ENCODE data around the gene TMEM232. TPM values are rescaled to one million over a fixed set of nuclear protein-coding genes. Genes with fewer than 3 reads are reported as not detected.

Gene TMEM232
- total RNA-seq, 2 experiments from 2014 or later = 1.5 to 2.9 TPM

DNA sequence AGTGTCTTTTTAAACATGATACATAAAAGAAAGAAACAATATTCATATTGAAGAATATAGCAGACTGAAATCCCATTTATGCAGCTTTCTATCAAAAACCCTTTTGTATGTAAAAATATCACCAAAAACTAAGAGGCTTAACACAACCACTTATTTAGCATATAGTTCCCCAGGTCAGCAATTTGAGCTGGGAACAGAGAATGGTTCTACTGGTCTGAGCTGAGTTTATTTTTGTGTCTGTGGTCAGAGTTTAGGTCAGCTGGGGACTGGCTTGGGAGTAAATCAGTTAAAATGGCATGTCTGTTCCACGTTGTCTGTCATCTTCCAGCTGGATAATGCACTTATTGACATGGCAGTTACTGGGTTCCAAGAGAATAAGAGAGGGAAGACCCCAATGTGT, 165.0 kb downstream of the TMEM232 start:
- Histone ChIP-seq H3K27ac (ENCODE audit: low read depth, low read length, poor library complexity, severe bottlenecking) (no peak overlapping the region), H3K36me3 (ENCODE audit: insufficient read depth, low read length) (no peaks in the 10 kb centered on the region), H3K79me2 (ENCODE audit: insufficient read depth, low read depth, low read length) (no peaks in the 10 kb centered on the region), H3K4me3 (ENCODE audit: low read depth, low read length, poor library complexity, severe bottlenecking) (no peak overlapping the region), H4K20me1 (ENCODE audit: insufficient read depth, low read length) (no peaks in the 10 kb centered on the region), H3K4me2 (ENCODE audit: low read length) (no peak overlapping the region), H3K4me1 (ENCODE audit: insufficient read depth, low read length, poor library complexity, severe bottlenecking) (no peaks in the 10 kb centered on the region), H3K9me3 (ENCODE audit: low read length) (no peaks in the 10 kb centered on the region), H2AFZ (ENCODE audit: low read length) (no peak overlapping the region), H3K9me2 (ENCODE audit: insufficient read depth, low read length) (no peaks in the 10 kb centered on the region)
- TF ChIP-seq, protein P1, sequence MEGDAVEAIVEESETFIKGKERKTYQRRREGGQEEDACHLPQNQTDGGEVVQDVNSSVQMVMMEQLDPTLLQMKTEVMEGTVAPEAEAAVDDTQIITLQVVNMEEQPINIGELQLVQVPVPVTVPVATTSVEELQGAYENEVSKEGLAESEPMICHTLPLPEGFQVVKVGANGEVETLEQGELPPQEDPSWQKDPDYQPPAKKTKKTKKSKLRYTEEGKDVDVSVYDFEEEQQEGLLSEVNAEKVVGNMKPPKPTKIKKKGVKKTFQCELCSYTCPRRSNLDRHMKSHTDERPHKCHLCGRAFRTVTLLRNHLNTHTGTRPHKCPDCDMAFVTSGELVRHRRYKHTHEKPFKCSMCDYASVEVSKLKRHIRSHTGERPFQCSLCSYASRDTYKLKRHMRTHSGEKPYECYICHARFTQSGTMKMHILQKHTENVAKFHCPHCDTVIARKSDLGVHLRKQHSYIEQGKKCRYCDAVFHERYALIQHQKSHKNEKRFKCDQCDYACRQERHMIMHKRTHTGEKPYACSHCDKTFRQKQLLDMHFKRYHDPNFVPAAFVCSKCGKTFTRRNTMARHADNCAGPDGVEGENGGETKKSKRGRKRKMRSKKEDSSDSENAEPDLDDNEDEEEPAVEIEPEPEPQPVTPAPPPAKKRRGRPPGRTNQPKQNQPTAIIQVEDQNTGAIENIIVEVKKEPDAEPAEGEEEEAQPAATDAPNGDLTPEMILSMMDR (conservative IDR thresholded peaks at IDR 0.05; ENCODE audit: low read length) = no peak
- TF ChIP-seq EZH2phosphoT487 (IDR thresholded peaks at IDR 0.05; ENCODE audit: borderline replicate concordance, low read depth, low read length) = no peak
- intact Hi-C loops (cut with micrococcal nuclease; ENCODE audit: unreplicated experiment) = no loop called here
- ChIA-PET POLR2A (interaction anchor here (1.2 kb wide), 1 partner anchor 10 kb away, joined by 4 read pairs; no protein-coding TSS in a partner anchor), CTCF (ENCODE audit: unreplicated experiment) (no interaction called here)
- DNase-seq (ENCODE audit: low spot score) = no peak
- BruUV-seq (replicated peaks) = no TSS peak

- TF ChIP-seq, protein P1 (conservative IDR thresholded peaks at IDR 0.05; ENCODE audit: low read length) = no peak
- no peak for TF ChIP-seq EZH2phosphoT487 (IDR thresholded peaks at IDR 0.05; ENCODE audit: borderline replicate concordance, low read depth, low read length)
- POLR2A ChIA-PET = interaction anchor here (0.7 kb wide), 1 partner anchor 770 kb away, joined by 4 read pairs; no protein-coding TSS in a partner anchor
- Histone ChIP-seq H3K4me1 (ENCODE audit: insufficient read depth, low read length, poor library complexity, severe bottlenecking) (no peaks in the 10 kb centered on the region), H3K27ac (ENCODE audit: low read depth, low read length, poor library complexity, severe bottlenecking) (no peak overlapping the region), H3K4me2 (ENCODE audit: low read length) (no peak overlapping the region), H3K4me3 (ENCODE audit: low read depth, low read length, poor library complexity, severe bottlenecking) (no peak overlapping the region), H3K79me2 (ENCODE audit: insufficient read depth, low read depth, low read length) (no peaks in the 10 kb centered on the region), H3K9me2 (ENCODE audit: insufficient read depth, low read length) (no peaks in the 10 kb centered on the region), H3K9me3 (ENCODE audit: low read length) (no peaks in the 10 kb centered on the region), H3K36me3 (ENCODE audit: insufficient read depth, low read length) (no peaks in the 10 kb centered on the region), H2AFZ (ENCODE audit: low read length) (no peak overlapping the region), H4K20me1 (ENCODE audit: insufficient read depth, low read length) (no peaks in the 10 kb centered on the region)
- intact Hi-C loops (cut with micrococcal nuclease; ENCODE audit: unreplicated experiment) = no loop called here
- CTCF ChIA-PET (ENCODE audit: unreplicated experiment) = no interaction called here
- no TSS peak for BruUV-seq (replicated peaks)
- DNase-seq (ENCODE audit: low spot score) = no peak
Observed at GRCh38 chr5:110549301-110549700, 177.2 kb downstream of the TMEM232 start.

DNA sequence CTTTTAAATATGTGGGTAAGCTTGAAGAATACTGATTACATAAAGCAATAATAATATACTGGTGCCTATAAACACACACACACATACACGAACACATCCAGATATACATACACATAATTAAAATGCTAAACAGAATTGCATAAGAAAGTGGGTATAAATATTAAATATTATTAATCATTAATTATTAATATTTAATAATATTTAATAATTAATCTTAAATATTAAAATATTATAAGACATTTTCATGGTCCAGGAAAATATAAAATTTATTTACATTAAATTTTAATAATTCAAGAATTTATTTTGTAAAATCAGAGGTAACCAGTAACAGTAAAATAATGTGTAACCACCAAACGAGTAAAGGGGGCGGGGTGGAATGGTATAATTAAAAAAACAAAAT, 178.3 kb downstream of the TMEM232 start:
- BruUV-seq (replicated peaks) = no TSS peak
- no peak for DNase-seq (ENCODE audit: low spot score)
- H3K36me3 ChIP-seq (ENCODE audit: insufficient read depth, low read length) = no peaks in the 10 kb centered on the region
- no peak overlapping the region for H2AFZ ChIP-seq (ENCODE audit: low read length)
- H3K27ac ChIP-seq (ENCODE audit: low read depth, low read length, poor library complexity, severe bottlenecking) = no peak overlapping the region
- H3K9me3 ChIP-seq (ENCODE audit: low read length) = no peaks in the 10 kb centered on the region
- H3K4me1 ChIP-seq (ENCODE audit: insufficient read depth, low read length, poor library complexity, severe bottlenecking) = no peaks in the 10 kb centered on the region
- H3K4me2 ChIP-seq (ENCODE audit: low read length) = no peak overlapping the region
- POLR2A ChIA-PET = no interaction called here
- no peaks in the 10 kb centered on the region for H4K20me1 ChIP-seq (ENCODE audit: insufficient read depth, low read length)
- CTCF ChIA-PET (ENCODE audit: unreplicated experiment) = no interaction called here
- TF ChIP-seq, protein P1 (conservative IDR thresholded peaks at IDR 0.05; ENCODE audit: low read length) = no peak
- no peak for TF ChIP-seq EZH2phosphoT487 (IDR thresholded peaks at IDR 0.05; ENCODE audit: borderline replicate concordance, low read depth, low read length)
- no peak overlapping the region for H3K4me3 ChIP-seq (ENCODE audit: low read depth, low read length, poor library complexity, severe bottlenecking)
- H3K79me2 ChIP-seq (ENCODE audit: insufficient read depth, low read depth, low read length) = no peaks in the 10 kb centered on the region
- intact Hi-C loops (cut with micrococcal nuclease; ENCODE audit: unreplicated experiment) = no loop called here
- no peaks in the 10 kb centered on the region for H3K9me2 ChIP-seq (ENCODE audit: insufficient read depth, low read length)

Data from OCI-LY7 (cell line).